Measurements from ENCODE around the gene CELF3.

GRCh38 chr1:151759241-151759640 is 42.6 kb upstream of the CELF3 start:
- TF ChIP-seq CTCF (IDR thresholded peaks at IDR 0.05) (no peak), POLR2A (IDR thresholded peaks at IDR 0.05) (no peak)

Measured in right lobe of liver (tissue), 4 donors.